ENCODE measurements around the gene TRABD. TPM values are rescaled to one million over a fixed set of nuclear protein-coding genes. Genes with fewer than 3 reads are reported as not detected.
"Not testable (repeated sequence)": the region's sequence is repeated elsewhere in the genome, so short reads cannot be mapped to it uniquely, and the experiment has no call there.

TRABD gene
- polyA plus RNA-seq, 2 donors: 47.4 to 54.5 TPM

GRCh38 chr22:50201191-50202129, 15.7 kb downstream of the TRABD start:
- Histone ChIP-seq H3K4me3 (ENCODE audit: low read depth in 1 of 2, low read length in 2 of 2) (peak overlapping the region; percentile 66 to 72), H3K27me3 (ENCODE audit: control insufficient read depth in 1 of 2, insufficient read depth in 2 of 2, low read length in 2 of 2) (no peaks in the 10 kb centered on the region), H3K36me3 (ENCODE audit: control insufficient read depth in 2 of 2, insufficient read depth in 2 of 2, low read length in 1 of 2) (peaks cover 0 to 25% of the 10 kb centered on the region in 2 donors), H3K9me3 (ENCODE audit: control insufficient read depth in 2 of 2, insufficient read depth in 1 of 2, low read depth in 1 of 2, low read length in 1 of 2) (peaks cover 0 to 2% of the 10 kb centered on the region in 2 donors), H3K27ac (ENCODE audit: low read depth in 2 of 2, low read length in 1 of 2) (peak overlapping the region; percentile 81 to 89), H3K4me1 (ENCODE audit: control insufficient read depth in 2 of 2, insufficient read depth in 2 of 2, low read length in 1 of 2) (peaks cover 5 to 16% of the 10 kb centered on the region in 2 donors)
- WGBS, 2 donors: 2 to 3% methylated on average over 80 to 115 of the region's 115 CpGs

GRCh38 chr22:50202130-50202666, 16.5 kb downstream of the TRABD start:
- Histone ChIP-seq H3K27me3 (ENCODE audit: control insufficient read depth in 1 of 2, insufficient read depth in 2 of 2, low read length in 2 of 2) (no peaks in the 10 kb centered on the region), H3K36me3 (ENCODE audit: control insufficient read depth in 2 of 2, insufficient read depth in 2 of 2, low read length in 1 of 2) (peaks cover 0 to 24% of the 10 kb centered on the region in 2 donors), H3K4me1 (ENCODE audit: control insufficient read depth in 2 of 2, insufficient read depth in 2 of 2, low read length in 1 of 2) (peaks cover 5 to 16% of the 10 kb centered on the region in 2 donors), H3K9me3 (ENCODE audit: control insufficient read depth in 2 of 2, insufficient read depth in 1 of 2, low read depth in 1 of 2, low read length in 1 of 2) (peaks cover 0 to 2% of the 10 kb centered on the region in 2 donors), H3K4me3 (ENCODE audit: low read depth in 1 of 2, low read length in 2 of 2) (peak overlapping the region; percentile 66 to 72), H3K27ac (ENCODE audit: low read depth in 2 of 2, low read length in 1 of 2) (no peak overlapping the region)
- 57 to 65% methylated on average over 13 of the region's 13 CpGs for WGBS, 2 donors

- Histone ChIP-seq H3K36me3 (ENCODE audit: control insufficient read depth in 2 of 2, insufficient read depth in 2 of 2, low read length in 1 of 2) (peaks cover 0 to 21% of the 10 kb centered on the region in 2 donors), H3K27ac (ENCODE audit: low read depth in 2 of 2, low read length in 1 of 2) (no peak overlapping the region), H3K4me3 (ENCODE audit: low read depth in 1 of 2, low read length in 2 of 2) (no peak overlapping the region), H3K4me1 (ENCODE audit: control insufficient read depth in 2 of 2, insufficient read depth in 2 of 2, low read length in 1 of 2) (peaks cover 5 to 16% of the 10 kb centered on the region in 2 donors), H3K27me3 (ENCODE audit: control insufficient read depth in 1 of 2, insufficient read depth in 2 of 2, low read length in 2 of 2) (no peaks in the 10 kb centered on the region), H3K9me3 (ENCODE audit: control insufficient read depth in 2 of 2, insufficient read depth in 1 of 2, low read depth in 1 of 2, low read length in 1 of 2) (no peaks in the 10 kb centered on the region)
- 99 to 100% methylated on average over 1 of the region's 1 CpG for WGBS, 2 donors
Observed at GRCh38 chr22:50203288-50203687, 17.6 kb downstream of the TRABD start.

GRCh38 chr22:50204571-50204970, 18.9 kb downstream of the TRABD start:
- Histone ChIP-seq H3K36me3 (ENCODE audit: control insufficient read depth in 2 of 2, insufficient read depth in 2 of 2, low read length in 1 of 2) (peaks cover 0 to 26% of the 10 kb centered on the region in 2 donors), H3K27me3 (ENCODE audit: control insufficient read depth in 1 of 2, insufficient read depth in 2 of 2, low read length in 2 of 2) (no peaks in the 10 kb centered on the region), H3K4me1 (ENCODE audit: control insufficient read depth in 2 of 2, insufficient read depth in 2 of 2, low read length in 1 of 2) (peaks cover 5 to 15% of the 10 kb centered on the region in 2 donors), H3K9me3 (ENCODE audit: control insufficient read depth in 2 of 2, insufficient read depth in 1 of 2, low read depth in 1 of 2, low read length in 1 of 2) (no peaks in the 10 kb centered on the region), H3K27ac (ENCODE audit: low read depth in 2 of 2, low read length in 1 of 2) (no peak overlapping the region), H3K4me3 (ENCODE audit: low read depth in 1 of 2, low read length in 2 of 2) (no peak overlapping the region)
- 90 to 96% methylated on average over 7 of the region's 7 CpGs for WGBS, 2 donors

GRCh38 chr22:50204998-50205397, 19.3 kb downstream of the TRABD start:
- 84 to 90% methylated on average over 9 of the region's 9 CpGs for WGBS, 2 donors
- H3K4me1 ChIP-seq (ENCODE audit: control insufficient read depth in 2 of 2, insufficient read depth in 2 of 2, low read length in 1 of 2): peaks cover 5 to 11% of the 10 kb centered on the region in 2 donors
- H3K36me3 ChIP-seq (ENCODE audit: control insufficient read depth in 2 of 2, insufficient read depth in 2 of 2, low read length in 1 of 2): peaks cover 0 to 26% of the 10 kb centered on the region in 2 donors
- H3K4me3 ChIP-seq (ENCODE audit: low read depth in 1 of 2, low read length in 2 of 2); H3K27me3 ChIP-seq (ENCODE audit: control insufficient read depth in 1 of 2, insufficient read depth in 2 of 2, low read length in 2 of 2); H3K9me3 ChIP-seq (ENCODE audit: control insufficient read depth in 2 of 2, insufficient read depth in 1 of 2, low read depth in 1 of 2, low read length in 1 of 2); H3K27ac ChIP-seq (ENCODE audit: low read depth in 2 of 2, low read length in 1 of 2): not testable (repeated sequence)

- H3K4me1 ChIP-seq (ENCODE audit: control insufficient read depth in 2 of 2, insufficient read depth in 2 of 2, low read length in 1 of 2): peaks cover 5 to 10% of the 10 kb centered on the region in 2 donors
- no peaks in the 10 kb centered on the region for H3K27me3 ChIP-seq (ENCODE audit: control insufficient read depth in 1 of 2, insufficient read depth in 2 of 2, low read length in 2 of 2)
- 90 to 93% methylated on average over 43 to 45 of the region's 45 CpGs for WGBS, 2 donors
- peak overlapping the region in 1 of 2 donors; percentile 6 for H3K27ac ChIP-seq (ENCODE audit: low read depth in 2 of 2, low read length in 1 of 2)
- no peaks in the 10 kb centered on the region for H3K9me3 ChIP-seq (ENCODE audit: control insufficient read depth in 2 of 2, insufficient read depth in 1 of 2, low read depth in 1 of 2, low read length in 1 of 2)
- H3K36me3 ChIP-seq (ENCODE audit: control insufficient read depth in 2 of 2, insufficient read depth in 2 of 2, low read length in 1 of 2): peaks cover 0 to 35% of the 10 kb centered on the region in 2 donors
- no peak overlapping the region for H3K4me3 ChIP-seq (ENCODE audit: low read depth in 1 of 2, low read length in 2 of 2)
Observed at GRCh38 chr22:50205781-50206569, 20.3 kb downstream of the TRABD start.

GRCh38 chr22:50206599-50206998, 20.9 kb downstream of the TRABD start:
- Histone ChIP-seq H3K27me3 (ENCODE audit: control insufficient read depth in 1 of 2, insufficient read depth in 2 of 2, low read length in 2 of 2) (no peaks in the 10 kb centered on the region), H3K4me3 (ENCODE audit: low read depth in 1 of 2, low read length in 2 of 2) (no peak overlapping the region), H3K4me1 (ENCODE audit: control insufficient read depth in 2 of 2, insufficient read depth in 2 of 2, low read length in 1 of 2) (peaks cover 4 to 10% of the 10 kb centered on the region in 2 donors), H3K27ac (ENCODE audit: low read depth in 2 of 2, low read length in 1 of 2) (no peak overlapping the region), H3K36me3 (ENCODE audit: control insufficient read depth in 2 of 2, insufficient read depth in 2 of 2, low read length in 1 of 2) (peaks cover 0 to 40% of the 10 kb centered on the region in 2 donors), H3K9me3 (ENCODE audit: control insufficient read depth in 2 of 2, insufficient read depth in 1 of 2, low read depth in 1 of 2, low read length in 1 of 2) (no peaks in the 10 kb centered on the region)
- 50 to 63% methylated on average over 10 of the region's 10 CpGs for WGBS, 2 donors

GRCh38 chr22:50207383-50208140, 21.8 kb downstream of the TRABD start:
- H3K27ac ChIP-seq (ENCODE audit: low read depth in 2 of 2, low read length in 1 of 2): no peak overlapping the region
- WGBS, 2 donors: 63 to 65% methylated on average over 23 of the region's 23 CpGs
- H3K27me3 ChIP-seq (ENCODE audit: control insufficient read depth in 1 of 2, insufficient read depth in 2 of 2, low read length in 2 of 2): no peaks in the 10 kb centered on the region
- H3K4me1 ChIP-seq (ENCODE audit: control insufficient read depth in 2 of 2, insufficient read depth in 2 of 2, low read length in 1 of 2): peaks cover 0 to 2% of the 10 kb centered on the region in 2 donors
- H3K9me3 ChIP-seq (ENCODE audit: control insufficient read depth in 2 of 2, insufficient read depth in 1 of 2, low read depth in 1 of 2, low read length in 1 of 2): no peaks in the 10 kb centered on the region
- no peak overlapping the region for H3K4me3 ChIP-seq (ENCODE audit: low read depth in 1 of 2, low read length in 2 of 2)
- H3K36me3 ChIP-seq (ENCODE audit: control insufficient read depth in 2 of 2, insufficient read depth in 2 of 2, low read length in 1 of 2): peaks cover 0 to 43% of the 10 kb centered on the region in 2 donors

Measured in esophagus (tissue), 2 donors.